Fibroblast of skin of left biceps (primary cell): Measurements from ENCODE around the gene SCN3A.

Source experiments
- DNase-seq, 2 experiments: peaks; one replicate each; pipeline ENCODE4 v3.0.0-alpha.2; 2013; ENCODE audit warnings: low read depth in 2 of 2

SCN3A gene

DNA sequence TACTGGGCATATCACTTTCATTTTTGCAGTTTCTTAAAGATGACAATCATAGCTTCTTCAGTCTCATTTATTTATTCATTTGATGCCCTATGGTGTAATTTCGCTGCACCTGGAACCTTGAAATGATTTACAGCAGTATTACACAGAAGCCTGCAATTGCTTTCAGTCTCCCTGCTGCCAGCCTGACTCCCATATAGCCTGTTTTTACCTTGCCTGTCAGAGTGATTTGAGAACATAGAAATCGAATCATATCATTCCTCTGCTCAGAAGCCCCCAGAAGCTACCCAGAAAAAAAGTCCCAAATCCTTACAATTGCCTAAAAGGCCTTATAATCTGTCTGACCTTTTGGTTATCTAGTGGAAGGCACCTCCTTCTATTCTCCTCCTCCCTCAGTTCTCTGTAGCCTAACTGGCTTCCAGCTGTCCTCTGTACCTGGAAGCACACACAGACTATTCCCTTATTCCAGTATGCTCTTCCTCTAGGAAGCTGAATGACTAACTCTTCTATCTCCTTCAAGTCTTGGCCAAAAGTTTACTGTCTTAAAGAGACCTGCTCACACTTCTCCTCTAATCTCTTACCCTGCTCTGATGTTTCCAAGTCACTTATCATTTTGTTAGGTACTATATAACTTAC lies 12.6 kb downstream of the SCN3A start:
- DNase-seq: no peak

DNA sequence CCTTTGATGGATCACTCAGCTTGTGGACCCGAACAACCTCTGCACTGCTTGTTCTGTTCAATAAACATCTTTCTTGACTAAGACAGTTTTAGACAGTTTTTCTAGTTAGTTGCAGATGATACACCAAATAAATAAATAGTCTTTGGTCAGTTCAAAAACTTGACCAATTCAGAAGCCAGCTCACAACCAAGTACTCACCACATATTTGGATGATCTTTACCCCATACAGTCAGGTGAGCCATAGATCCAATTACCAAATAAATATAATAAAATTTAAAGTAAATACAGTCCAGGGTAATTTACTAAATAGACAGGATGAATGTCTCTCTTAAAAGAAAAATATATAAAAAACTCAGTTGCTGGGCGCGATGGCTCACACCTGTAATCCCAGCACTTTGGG lies 18.2 kb downstream of the SCN3A start:
- no peak for DNase-seq

DNA sequence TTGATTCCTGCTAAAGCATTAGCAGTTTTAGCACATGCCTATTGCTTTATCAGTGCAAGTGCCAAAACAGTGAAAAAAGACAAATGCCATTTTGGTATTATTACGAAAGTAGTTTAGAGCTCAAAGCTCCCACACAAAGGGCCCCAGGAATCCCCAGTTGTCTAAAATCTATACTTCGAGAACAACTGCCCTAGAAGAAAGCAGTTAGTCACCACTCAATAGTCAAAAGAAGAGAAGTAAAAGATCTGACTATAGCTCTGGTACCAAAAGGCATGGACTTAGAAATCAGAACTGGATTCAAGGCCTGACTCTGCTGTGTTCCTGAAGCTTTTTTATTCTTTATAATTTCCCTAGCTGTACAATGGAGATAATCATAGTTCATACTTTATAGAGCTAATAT lies 21.8 kb downstream of the SCN3A start:
- no peak for DNase-seq

DNA sequence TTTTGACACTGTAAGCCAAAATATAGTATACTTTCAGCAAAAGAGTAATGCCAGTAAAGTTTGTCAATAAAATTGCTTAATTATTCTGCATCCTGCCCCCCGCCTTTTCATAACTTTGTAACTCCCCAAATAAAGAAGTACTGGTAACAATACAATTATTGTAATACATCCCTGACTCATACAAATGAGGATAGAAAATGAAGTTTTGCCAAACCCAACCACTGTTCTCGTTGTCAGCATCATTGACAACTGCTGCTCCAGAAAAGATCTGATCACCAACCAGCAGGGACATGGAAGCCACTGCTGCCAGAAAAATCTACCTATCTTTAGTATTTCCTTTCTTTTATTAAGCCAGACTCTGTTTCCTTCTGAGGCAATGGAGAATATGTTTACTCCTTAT lies 27.1 kb downstream of the SCN3A start:
- no peak for DNase-seq

DNA sequence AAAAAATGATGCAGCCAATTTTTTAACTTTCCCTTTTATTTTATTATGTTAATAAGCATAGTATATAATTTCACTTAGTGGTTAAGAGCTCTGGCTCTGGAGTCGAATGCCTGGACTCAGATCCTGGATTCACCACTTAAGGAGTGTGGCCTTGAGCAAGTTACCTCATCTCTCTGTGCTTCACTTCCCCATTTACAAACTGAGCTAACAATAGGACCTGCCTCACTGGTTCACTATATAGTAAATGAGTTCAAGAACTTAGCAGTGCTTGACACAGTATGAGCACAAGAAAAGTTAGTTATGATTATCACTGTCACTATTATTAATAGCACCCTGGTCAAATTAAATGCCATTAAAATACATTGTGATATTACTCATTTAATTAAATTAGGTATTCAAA lies 30.6 kb downstream of the SCN3A start:
- DNase-seq: no peak

DNA sequence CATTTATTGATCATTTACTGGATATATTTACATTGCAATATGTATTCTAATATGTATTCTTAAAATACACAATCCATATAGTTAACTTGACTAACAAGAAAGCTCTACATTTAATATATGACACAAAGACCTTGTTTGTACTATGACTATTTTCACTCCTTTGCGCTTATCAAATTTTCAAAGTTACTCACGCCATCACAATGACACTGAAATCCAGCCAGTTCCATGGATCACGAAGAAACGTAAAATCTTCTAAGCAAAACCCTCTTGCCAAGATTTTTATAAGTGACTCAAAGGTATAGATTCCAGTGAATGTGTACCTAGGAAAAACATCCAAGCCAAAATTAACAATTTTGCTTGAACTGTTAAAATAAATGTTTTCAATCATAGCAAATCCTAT lies 39.6 kb downstream of the SCN3A start:
- no peak for DNase-seq

DNA sequence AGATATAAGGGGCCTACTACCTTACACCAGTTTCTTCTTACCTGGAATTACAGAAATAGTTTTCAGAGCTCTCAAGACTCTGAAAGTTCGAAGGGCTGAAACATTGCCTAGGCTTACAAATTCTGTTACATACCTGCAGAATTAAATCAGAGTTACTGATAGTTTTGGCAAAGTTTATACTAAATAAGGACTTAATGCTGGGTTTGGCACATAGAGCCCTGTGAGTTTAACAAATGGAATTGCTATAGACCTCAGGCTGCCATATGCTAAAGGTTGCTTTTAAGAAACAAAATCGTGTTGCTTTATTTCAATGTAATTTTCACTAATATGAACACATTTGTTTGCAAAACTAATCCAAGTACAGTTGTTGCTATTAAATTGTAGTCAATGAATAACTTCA lies 40.1 kb downstream of the SCN3A start:
- peak; percentile 4 to 18 for DNase-seq

DNA sequence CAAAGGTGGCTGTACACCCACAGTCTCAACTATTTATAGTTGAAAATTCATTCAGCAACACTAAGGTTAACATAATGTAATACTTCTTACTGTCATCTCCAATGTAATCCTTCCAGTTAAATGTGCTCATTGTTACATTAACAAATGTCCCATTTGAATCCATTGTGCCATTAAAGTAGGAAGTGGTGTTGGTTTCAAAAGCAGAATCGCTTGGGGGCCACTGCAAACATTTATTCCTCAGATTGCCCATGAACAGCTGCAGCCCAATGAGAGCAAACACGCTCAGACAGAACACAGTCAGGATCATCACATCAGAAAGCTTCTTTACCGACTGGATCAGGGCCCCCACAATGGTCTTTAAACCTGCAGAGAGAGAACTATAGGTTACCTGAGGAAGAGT lies 41.4 kb downstream of the SCN3A start:
- DNase-seq: no peak

DNA sequence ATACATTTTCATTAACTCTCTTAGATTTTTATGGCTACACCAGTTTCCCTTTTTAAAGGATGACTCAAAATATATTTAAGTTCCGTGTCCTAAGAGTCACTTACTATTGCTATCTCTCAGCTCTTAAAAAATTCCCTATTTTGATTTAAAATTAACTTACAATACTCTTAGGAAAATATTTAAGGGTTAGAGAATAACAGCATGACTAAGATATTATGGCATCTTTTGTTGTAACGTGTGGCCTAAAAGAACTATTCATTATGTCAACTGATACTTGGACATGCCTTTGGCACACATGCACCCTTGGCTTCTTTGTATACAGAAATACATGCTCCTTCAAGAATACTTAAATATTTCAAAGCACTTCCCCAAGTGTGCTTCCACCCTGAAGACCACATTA lies 42.3 kb downstream of the SCN3A start:
- peak; percentile 8 to 20 for DNase-seq

DNA sequence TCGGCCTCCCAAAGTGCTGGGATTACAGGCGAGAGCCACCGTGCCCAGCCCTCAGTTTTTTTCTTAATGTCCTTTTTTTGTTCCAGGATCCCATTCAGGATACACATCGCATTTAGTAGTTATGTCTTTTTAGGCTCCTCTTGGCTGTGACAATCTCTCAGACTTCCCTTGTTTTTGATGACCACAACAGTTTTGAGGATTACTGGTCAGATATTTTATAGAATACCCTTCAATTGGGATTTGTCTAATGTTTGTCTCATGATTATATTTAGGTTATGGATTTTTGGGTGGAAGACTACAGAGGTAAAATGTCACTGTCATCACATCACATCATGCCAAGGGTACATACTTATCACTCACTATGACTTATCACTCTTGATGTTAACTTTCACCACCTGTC lies 46.7 kb downstream of the SCN3A start:
- DNase-seq: no peak

DNA sequence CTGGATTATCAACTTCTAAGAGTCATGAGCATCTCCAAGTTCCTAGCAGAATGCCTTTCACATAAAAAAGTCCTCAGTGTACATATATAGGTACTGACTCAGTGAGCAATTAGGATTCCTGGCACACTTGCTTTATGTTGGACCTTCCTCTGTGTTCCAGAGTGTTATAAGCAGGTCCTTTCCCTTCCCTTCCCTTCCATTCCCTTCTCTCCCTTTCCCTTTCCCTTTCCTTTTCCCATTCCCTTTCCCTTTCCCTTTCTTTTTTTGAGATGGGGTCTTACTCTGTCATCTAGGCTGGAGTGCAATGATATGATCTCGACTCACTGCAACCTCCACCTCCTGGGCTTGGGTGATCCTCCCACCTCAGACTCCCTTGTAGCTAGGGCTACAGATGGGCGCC lies 48.7 kb downstream of the SCN3A start:
- no peak for DNase-seq

DNA sequence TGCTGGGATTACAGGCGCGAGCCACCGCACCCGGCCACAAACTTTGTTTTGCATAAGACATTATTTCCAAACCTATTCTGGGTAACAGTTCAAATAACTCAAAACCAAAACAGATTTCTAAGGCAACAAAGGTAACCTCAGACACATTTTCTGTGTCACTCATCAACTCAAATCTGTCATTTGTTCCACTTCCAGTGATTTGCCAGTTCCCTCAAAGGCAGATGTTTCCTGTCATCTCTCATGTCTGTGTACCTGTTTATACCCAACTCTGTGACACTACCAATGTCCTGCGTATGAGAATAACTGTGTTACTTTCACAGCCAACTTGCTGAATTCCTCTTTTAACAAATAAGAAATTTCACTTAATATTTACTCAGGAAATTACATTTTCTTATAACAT lies 54.4 kb downstream of the SCN3A start:
- DNase-seq: no peak

DNA sequence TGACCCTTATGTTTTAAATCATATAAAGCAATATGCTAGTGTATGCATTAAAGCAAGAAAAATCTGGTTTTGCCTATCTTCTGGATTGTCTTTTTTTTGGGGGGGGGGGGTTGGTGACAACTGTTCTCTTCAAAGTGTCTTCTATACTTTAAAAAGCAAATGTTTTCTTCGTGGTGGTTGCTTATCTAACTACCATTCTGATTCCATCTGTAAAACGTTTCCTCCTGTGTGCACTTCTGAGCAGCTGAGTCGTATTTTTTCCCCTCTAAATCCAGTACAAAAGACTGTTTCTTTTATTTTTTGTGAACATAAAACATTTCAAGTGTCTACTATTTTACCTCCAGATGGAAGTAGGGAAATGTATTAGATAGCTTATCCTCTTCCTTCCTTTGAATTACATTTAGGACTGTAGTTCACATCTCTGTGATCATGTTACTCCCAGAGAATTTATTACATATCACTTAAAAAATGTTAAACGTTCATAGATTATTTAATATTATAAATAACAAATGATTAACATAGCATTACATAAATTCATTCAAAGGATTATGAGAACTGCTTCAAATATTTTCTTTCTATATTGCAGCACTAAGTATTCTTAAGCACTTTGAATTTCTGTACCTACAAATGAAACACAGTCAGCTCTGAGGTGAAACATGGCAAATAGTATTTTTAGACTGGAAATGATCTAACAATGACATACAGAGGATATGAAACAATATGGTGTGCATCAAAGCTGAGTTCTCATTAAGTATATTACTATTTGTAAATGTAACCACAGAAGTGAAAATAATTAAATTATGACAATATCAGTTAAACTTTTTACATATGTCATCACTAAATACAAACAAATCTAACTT lies 56.4 kb downstream of the SCN3A start:
- DNase-seq: no peak

DNA sequence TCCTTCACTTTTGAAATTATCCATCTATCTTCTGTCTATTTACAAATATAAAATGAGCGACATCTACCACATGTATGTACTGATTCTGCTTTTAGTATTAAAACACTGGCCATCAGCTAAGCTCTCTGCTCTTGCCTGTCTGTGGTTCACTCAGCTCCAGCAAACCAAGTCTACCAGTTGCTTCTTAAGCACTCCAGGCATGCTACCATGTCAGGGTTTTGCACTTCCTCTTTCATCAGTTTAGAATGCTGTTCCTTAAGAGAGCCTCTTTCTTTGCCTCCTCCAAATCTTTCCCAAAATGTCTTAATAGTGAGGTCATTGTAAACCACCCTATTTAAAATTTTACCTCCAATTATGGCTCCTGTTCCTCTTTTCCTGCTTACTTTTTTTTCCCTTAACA lies 59.5 kb downstream of the SCN3A start:
- no peak for DNase-seq

DNA sequence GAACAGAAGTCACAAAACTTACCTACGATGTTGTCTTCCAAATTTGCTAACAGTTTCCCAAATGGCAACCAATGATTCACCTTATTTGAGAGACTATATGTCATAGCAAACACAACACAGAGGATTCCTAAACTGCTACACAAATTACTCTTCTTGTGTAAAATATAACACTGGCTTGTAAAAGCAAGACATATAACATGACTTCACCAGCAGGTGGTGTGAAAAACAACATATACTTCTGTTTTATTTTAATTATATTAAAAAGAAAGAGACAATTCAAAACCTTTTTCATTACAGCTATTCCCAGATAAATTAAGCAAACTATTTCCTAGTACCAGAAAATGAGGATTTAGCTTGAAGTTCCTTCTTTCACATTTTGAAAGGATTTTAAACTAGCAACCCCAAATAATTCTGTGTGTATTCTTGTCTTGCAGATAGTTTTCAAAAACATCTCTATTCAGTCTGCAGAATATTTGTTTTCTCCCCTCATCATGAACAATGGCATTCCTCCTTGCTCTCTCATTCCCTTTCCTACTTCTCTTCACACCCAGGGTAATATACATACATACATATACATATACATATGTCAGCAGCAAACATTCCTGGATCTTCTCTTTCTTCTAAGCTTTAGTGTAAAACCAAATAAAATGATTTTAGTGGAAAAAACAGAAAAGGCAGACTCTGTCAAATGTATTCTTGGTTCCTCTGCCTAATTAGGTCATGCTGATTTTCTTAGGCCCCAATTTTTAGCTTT lies 62.1 kb downstream of the SCN3A start:
- no peak for DNase-seq

DNA sequence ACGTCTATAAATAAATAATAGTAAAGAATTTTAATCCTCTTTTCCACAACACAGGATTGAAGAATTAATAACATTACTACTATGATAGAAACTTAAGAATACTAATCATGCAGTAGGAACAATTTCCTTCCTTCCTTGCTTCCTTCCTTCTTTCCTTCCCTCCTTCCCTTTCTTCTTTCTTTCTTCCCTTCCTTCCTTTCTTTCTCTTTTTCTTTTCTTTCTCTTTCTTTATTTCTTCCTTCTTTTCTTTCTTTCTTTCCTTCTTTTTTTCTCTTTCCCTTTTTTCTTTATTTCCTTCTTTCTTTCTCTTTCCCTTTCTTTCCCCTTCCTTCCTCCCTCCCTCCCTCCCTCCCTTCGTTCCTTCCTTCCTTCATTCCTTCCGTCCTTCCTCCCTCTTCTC lies 77.6 kb downstream of the SCN3A start:
- DNase-seq: no peak

DNA sequence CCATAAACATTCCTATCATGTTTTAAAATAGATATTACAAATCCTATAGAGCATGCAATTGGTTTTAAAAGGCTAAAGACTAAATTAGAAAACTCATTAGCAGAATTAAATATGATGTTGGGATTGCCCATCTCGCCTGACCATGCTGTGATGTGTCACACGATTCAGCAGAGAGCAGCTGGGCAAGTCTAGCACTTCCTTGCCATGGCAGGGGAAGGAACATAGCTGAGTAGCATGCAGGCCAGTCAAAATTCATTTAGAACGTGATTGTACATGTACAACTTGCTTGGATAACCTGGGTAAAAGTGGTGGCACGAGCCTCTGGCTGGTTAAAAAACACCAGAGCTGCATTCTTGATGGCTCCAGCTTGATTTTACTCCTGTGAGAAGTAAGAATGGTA lies 81.3 kb downstream of the SCN3A start:
- DNase-seq: no peak

DNA sequence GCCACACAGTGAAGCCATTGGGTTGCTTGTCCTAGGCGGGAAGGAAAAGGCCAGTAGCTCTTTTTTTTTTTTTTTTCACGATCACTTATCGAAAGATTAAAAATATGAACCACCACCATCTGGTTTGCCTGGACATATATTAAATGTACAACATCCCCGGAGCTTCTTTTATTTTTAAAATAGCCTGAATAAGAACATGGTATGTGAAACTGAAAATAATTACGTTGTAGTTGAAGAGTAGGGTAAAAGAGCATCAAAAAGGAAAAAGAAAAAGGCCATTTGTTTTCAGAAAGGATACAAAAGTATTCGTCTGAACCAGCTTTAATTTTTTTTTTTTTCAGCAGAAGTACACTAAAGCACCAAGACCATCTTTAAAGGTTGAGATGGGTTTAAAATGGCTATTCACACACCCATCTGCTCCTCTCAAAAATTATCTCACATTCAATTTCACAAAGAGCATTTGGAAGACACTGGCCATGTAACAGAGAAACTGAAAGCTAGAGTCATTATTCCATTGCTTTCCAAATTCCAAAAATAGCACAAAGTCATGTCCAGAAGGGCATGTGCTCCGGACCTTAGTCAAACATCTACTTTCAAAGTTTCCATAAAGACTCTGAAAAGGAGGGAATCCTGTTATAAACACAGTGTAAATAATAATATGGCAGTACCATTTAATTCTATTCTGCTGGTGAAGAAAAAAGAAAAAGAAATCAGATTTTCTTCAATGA lies 82.9 kb downstream of the SCN3A start:
- no peak for DNase-seq

DNA sequence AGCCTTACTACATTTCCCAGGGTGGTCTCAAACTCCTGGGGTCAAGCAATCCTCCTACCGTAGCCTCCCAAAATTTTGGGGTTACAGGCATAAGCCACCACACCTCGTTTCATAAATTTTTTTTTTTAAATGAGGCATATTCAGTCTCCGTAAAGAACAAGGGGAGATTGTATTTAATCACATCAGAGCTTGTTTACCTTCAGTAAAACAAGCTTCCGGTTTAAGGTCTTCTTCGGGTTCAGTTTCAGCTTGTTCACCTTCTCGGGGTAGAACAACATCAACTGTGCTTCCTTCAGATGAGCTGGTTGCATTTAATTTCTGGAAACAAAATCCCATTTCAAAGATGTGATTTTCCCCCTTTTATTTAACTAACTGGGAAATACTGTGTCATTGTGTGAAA lies 88.6 kb downstream of the SCN3A start:
- no peak for DNase-seq

DNA sequence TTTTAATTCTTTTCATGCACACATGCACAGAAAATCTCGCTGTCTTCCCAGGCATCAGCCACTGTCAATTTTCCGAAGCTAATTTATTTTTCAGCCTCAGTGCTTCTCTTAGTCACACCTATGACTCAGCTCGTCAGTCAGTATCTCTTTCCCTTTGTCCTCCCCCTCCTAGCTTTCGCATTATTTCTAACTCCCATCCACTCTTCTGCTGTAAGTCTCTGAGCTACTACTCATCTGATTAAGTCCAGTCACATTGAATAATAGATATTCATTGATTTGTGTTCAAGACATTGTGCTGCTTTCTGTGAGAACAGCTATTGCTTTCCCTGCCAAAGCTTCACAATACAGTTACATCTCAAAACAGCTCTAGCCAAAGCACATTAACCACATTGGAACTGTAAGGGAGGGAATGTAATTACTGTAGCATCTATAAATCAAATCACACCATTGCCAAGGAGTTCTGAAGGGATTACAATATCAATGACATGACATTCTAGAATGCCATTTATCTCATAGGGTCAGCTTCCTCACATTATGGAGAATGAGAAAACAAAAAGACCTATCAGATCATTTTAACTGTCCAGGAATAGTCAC lies 89.4 kb downstream of the SCN3A start:
- peak in 1 of 2 experiments; percentile 7 for DNase-seq

DNA sequence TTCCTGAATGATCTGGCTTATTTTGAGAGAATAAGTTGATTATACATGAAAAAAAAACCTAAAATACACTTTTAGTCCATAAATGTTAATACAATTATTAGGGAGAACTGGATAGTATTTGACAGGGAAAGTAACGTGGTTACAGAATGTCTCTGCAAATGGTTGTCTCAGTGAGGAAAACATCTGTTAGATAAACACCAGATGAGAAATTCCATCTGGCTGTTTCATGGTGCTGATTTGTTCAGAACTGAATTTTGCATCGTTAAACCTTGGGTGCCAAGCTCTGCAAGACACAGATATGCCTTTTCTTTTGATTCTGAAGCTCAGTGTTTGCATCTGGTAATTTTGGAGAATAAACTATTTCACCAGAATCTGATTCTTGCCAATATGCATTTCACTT lies 90.4 kb downstream of the SCN3A start:
- peak in 1 of 2 experiments; percentile 6 for DNase-seq

DNA sequence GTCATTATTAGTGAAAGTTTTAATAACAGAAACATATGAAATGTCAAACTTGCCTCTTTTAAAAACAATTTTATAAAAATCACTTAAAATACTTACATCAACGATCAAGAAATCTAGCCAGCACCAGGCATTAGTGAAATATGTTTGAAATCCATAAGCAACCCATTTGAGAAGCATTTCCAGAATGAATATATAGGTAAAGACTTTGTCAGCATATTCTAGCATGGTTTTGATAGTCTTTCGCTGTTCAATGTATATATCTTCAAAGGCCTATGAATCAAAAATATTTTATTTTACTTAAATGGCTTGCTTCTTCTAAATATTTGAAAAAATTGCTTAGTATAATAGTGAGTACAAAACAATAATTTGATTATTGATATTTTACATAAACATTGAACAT lies 91.1 kb downstream of the SCN3A start:
- no peak for DNase-seq
